ENCODE measurements around the gene PLD2.

DNA sequence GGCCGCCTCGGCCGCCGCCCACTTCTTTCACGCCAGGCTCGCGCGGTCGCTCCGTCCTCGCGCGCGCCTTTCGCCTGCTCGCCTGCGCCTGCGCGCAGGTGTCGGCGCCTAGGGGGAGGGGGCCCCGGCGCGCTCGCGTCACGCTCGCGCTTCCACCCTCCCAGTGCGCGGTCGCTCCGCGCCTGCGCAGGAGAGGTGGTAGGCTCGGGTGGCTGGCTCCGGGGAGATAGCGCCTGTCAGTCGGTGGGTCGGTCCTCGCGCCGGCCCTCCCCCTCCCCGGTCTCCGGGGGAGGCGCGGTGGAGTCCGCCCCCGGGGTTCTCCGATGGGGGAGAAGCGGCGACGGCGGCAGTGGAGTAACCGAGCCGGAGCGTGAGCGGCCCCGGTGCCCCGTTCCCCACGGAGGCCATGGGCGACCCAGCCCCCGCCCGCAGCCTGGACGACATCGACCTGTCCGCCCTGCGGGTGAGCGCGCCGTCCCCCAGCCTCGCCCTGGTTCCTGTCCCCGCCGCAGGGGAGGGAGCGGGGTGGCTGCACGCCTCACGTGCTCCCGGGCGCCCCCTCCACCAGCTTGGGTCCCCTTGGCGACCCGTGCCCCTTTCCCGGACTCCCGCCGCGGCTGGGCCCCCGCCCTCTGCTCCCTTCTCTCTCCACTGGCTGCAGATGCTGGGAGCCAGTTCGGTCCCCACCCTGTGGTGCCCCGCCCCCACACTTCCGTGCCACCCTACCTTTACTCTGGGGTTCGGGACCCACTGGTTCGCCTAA is 26.4 kb downstream of the PLD2 start, which contains the start of gene MINK1:
- TF ChIP-seq, protein P1, sequence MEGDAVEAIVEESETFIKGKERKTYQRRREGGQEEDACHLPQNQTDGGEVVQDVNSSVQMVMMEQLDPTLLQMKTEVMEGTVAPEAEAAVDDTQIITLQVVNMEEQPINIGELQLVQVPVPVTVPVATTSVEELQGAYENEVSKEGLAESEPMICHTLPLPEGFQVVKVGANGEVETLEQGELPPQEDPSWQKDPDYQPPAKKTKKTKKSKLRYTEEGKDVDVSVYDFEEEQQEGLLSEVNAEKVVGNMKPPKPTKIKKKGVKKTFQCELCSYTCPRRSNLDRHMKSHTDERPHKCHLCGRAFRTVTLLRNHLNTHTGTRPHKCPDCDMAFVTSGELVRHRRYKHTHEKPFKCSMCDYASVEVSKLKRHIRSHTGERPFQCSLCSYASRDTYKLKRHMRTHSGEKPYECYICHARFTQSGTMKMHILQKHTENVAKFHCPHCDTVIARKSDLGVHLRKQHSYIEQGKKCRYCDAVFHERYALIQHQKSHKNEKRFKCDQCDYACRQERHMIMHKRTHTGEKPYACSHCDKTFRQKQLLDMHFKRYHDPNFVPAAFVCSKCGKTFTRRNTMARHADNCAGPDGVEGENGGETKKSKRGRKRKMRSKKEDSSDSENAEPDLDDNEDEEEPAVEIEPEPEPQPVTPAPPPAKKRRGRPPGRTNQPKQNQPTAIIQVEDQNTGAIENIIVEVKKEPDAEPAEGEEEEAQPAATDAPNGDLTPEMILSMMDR (conservative IDR thresholded peaks at IDR 0.05 in 1 of 2, IDR thresholded peaks at IDR 0.05 in 1 of 2; ENCODE audit: low read depth in 1 of 2, low read length in 2 of 2), result no peak
- no peak for TF ChIP-seq EZH2 (IDR thresholded peaks at IDR 0.05; ENCODE audit: low read length, missing control alignments)
